Measurements from ENCODE around the gene KSR2. TPM values are rescaled to one million over a fixed set of nuclear protein-coding genes. Genes with fewer than 3 reads are reported as not detected.

Gene KSR2
- total and polyA plus RNA-seq, 2 donors from 2014 or later = 0.34 to 2.9 TPM

DNA sequence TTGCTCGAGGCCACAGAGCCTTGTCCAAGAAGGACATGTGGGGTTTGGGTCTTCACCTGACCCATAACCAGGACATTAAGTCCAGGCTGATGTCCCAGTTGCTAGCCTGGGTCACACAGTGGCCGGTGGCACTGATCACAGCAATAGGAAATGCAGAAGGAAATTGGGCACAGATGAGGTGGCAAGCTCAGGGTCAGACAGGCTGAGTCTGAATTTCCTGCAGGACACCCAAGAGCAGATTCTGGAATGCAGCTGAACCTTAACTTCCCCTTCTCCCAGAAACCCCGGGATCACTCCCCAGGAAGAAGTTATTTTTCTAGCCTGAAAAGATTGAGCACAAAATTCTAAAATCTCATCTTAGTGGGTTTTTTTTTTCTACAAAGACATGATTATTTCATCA, 199.9 kb downstream of the KSR2 start:
- intact Hi-C loops (cut with DNase I) = no loop called here
- H3K27me3 ChIP-seq (ENCODE audit: control insufficient read depth, insufficient read depth, low read length) = no peaks in the 10 kb centered on the region
- no peak for FAIRE-seq
- no peak overlapping the region for H3K9ac ChIP-seq (ENCODE audit: low read length in 3 of 3)
- no peak overlapping the region for H3K27ac ChIP-seq (ENCODE audit: low read depth in 2 of 2, low read length in 2 of 2)
- TF ChIP-seq, protein P1, sequence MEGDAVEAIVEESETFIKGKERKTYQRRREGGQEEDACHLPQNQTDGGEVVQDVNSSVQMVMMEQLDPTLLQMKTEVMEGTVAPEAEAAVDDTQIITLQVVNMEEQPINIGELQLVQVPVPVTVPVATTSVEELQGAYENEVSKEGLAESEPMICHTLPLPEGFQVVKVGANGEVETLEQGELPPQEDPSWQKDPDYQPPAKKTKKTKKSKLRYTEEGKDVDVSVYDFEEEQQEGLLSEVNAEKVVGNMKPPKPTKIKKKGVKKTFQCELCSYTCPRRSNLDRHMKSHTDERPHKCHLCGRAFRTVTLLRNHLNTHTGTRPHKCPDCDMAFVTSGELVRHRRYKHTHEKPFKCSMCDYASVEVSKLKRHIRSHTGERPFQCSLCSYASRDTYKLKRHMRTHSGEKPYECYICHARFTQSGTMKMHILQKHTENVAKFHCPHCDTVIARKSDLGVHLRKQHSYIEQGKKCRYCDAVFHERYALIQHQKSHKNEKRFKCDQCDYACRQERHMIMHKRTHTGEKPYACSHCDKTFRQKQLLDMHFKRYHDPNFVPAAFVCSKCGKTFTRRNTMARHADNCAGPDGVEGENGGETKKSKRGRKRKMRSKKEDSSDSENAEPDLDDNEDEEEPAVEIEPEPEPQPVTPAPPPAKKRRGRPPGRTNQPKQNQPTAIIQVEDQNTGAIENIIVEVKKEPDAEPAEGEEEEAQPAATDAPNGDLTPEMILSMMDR (IDR thresholded peaks at IDR 0.05; ENCODE audit: borderline replicate concordance, extremely low read depth, insufficient read depth) = no peak
- H3K4me1 ChIP-seq (ENCODE audit: control insufficient read depth in 2 of 3, insufficient read depth in 2 of 3, low read depth in 1 of 3, low read length in 3 of 3) = no peaks in the 10 kb centered on the region
- DNase-seq = no peak
- peaks cover 0 to 5% (median 0%) of the 10 kb centered on the region in 3 donors for H3K9me3 ChIP-seq (ENCODE audit: control insufficient read depth in 2 of 3, insufficient read depth in 1 of 3, low read length in 3 of 3)
- no peak overlapping the region for H3K4me3 ChIP-seq (ENCODE audit: low read length in 3 of 3)
- H3K36me3 ChIP-seq (ENCODE audit: control insufficient read depth in 2 of 3, insufficient read depth in 3 of 3, low read length in 3 of 3) = no peaks in the 10 kb centered on the region

DNA sequence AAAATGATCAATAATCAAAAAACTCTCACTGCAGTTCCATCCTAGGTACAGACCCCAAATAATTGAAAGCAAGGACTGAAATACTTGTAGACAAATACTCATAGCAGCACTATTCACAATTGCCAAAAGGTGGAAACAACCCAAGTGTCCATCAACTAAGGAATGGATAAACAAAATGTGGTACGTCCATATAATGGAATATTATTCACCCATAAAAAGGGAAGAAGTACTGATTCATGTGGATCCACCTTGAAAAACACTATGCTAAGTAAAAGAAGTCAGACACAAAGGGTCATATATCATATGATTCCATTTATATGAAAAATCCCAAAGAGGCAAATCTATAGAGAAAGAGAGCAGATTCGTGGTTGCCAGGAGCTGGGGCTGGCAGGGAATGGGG, 202.8 kb downstream of the KSR2 start:
- Histone ChIP-seq H3K27me3 (ENCODE audit: control insufficient read depth, insufficient read depth, low read length) (no peaks in the 10 kb centered on the region), H3K4me1 (ENCODE audit: control insufficient read depth in 2 of 3, insufficient read depth in 2 of 3, low read depth in 1 of 3, low read length in 3 of 3) (no peaks in the 10 kb centered on the region), H3K27ac (ENCODE audit: low read depth in 2 of 2, low read length in 2 of 2) (no peak overlapping the region), H3K36me3 (ENCODE audit: control insufficient read depth in 2 of 3, insufficient read depth in 3 of 3, low read length in 3 of 3) (no peaks in the 10 kb centered on the region), H3K9me3 (ENCODE audit: control insufficient read depth in 2 of 3, insufficient read depth in 1 of 3, low read length in 3 of 3) (peaks cover 0 to 5% (median 0%) of the 10 kb centered on the region in 3 donors), H3K4me3 (ENCODE audit: low read length in 3 of 3) (no peak overlapping the region), H3K9ac (ENCODE audit: low read length in 3 of 3) (no peak overlapping the region)
- intact Hi-C loops (cut with DNase I) = no loop called here
- DNase-seq (no peak), FAIRE-seq (no peak)
- TF ChIP-seq, protein P1 (IDR thresholded peaks at IDR 0.05; ENCODE audit: borderline replicate concordance, extremely low read depth, insufficient read depth) = no peak

DNA sequence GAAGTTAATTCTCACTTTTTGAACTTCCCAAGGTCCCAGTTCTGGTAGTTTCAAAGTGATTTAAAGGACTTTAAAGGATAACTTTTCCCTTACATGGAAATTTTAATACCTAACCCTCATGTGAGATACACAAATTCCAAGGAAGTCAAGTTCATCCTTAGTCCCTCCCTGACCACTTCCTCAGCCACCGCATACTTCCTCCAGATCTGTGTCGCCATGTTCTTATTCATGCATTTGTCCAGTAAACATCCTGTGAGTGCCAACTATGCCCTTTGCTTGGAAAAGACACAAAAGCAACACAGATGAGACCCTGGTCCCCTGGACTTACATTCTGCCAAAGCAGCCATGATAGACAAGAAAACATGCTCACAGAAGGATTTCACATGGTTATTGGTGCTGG, 206.6 kb downstream of the KSR2 start:
- Histone ChIP-seq H3K4me3 (ENCODE audit: low read length in 3 of 3) (no peak overlapping the region), H3K27me3 (ENCODE audit: control insufficient read depth, insufficient read depth, low read length) (no peaks in the 10 kb centered on the region), H3K4me1 (ENCODE audit: control insufficient read depth in 2 of 3, insufficient read depth in 2 of 3, low read depth in 1 of 3, low read length in 3 of 3) (no peaks in the 10 kb centered on the region), H3K9me3 (ENCODE audit: control insufficient read depth in 2 of 3, insufficient read depth in 1 of 3, low read length in 3 of 3) (peaks cover 0 to 5% (median 0%) of the 10 kb centered on the region in 3 donors), H3K27ac (ENCODE audit: low read depth in 2 of 2, low read length in 2 of 2) (no peak overlapping the region), H3K36me3 (ENCODE audit: control insufficient read depth in 2 of 3, insufficient read depth in 3 of 3, low read length in 3 of 3) (no peaks in the 10 kb centered on the region), H3K9ac (ENCODE audit: low read length in 3 of 3) (no peak overlapping the region)
- TF ChIP-seq, protein P1 (IDR thresholded peaks at IDR 0.05; ENCODE audit: borderline replicate concordance, extremely low read depth, insufficient read depth) = no peak
- FAIRE-seq (no peak), DNase-seq (no peak)
- intact Hi-C loops (cut with DNase I) = no loop called here

DNA sequence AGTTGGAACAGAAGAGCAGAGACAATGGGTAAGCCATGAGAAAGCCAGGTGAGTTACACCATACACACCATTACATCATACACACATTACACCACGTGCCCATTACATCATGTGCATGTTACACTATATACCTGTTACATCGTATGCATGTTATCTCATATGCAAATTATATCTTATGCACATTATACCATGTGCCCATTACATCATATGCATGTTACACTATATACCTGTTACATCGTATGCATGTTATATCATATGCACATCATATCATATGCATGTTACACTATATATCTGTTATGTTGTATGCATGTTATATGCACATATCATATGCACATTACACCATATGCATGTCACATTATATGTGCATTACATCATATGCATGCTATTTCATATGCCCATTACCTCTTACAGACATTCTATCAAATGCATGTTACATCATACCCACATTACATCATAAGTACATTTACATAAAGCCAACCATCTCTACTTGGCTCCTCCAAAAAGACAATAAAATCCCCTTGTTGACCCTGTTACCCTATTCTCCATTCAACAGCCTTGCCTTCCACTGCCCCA, 207.2 kb downstream of the KSR2 start:
- DNase-seq = no peak
- no peak overlapping the region for H3K4me3 ChIP-seq (ENCODE audit: low read length in 3 of 3)
- no peaks in the 10 kb centered on the region for H3K4me1 ChIP-seq (ENCODE audit: control insufficient read depth in 2 of 3, insufficient read depth in 2 of 3, low read depth in 1 of 3, low read length in 3 of 3)
- peaks cover 0 to 5% (median 0%) of the 10 kb centered on the region in 3 donors for H3K9me3 ChIP-seq (ENCODE audit: control insufficient read depth in 2 of 3, insufficient read depth in 1 of 3, low read length in 3 of 3)
- H3K27me3 ChIP-seq (ENCODE audit: control insufficient read depth, insufficient read depth, low read length) = no peaks in the 10 kb centered on the region
- intact Hi-C loops (cut with DNase I) = no loop called here
- H3K27ac ChIP-seq (ENCODE audit: low read depth in 2 of 2, low read length in 2 of 2) = no peak overlapping the region
- H3K9ac ChIP-seq (ENCODE audit: low read length in 3 of 3) = no peak overlapping the region
- H3K36me3 ChIP-seq (ENCODE audit: control insufficient read depth in 2 of 3, insufficient read depth in 3 of 3, low read length in 3 of 3) = no peaks in the 10 kb centered on the region
- TF ChIP-seq, protein P1 (IDR thresholded peaks at IDR 0.05; ENCODE audit: borderline replicate concordance, extremely low read depth, insufficient read depth) = no peak
- no peak for FAIRE-seq
